Activated T-cell treated with anti-CD3 and anti-CD28 coated beads for 1 hour (primary cell): ENCODE data around the gene NDUFS7.
"Not testable (repeated sequence)": the region's sequence is repeated elsewhere in the genome, so short reads cannot be mapped to it uniquely, and the experiment has no call there.

Experiments
- DNase-seq: peaks from one replicate; pipeline ENCODE4 v3.0.0-alpha.2; 2020; ENCODE audit warnings: low read depth

NDUFS7 gene

DNA sequence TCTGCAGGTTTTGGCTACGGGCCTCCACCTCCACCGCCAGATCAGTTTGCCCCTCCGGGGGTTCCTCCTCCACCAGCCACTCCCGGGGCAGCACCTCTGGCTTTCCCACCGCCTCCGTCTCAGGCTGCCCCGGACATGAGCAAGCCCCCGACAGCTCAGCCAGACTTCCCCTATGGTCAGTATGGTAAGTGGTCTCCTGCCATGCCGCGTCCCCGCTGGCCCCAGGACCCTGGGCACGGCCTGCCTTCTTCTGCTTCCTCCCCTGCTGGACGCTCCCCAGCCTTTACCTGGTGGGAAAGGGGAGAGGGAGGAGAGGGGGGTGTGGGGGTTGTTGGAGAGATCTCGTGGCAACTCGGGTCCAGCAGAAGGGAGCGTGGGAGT lies 48.8 kb downstream of the NDUFS7 start:
- DNase-seq, result no peak

DNA sequence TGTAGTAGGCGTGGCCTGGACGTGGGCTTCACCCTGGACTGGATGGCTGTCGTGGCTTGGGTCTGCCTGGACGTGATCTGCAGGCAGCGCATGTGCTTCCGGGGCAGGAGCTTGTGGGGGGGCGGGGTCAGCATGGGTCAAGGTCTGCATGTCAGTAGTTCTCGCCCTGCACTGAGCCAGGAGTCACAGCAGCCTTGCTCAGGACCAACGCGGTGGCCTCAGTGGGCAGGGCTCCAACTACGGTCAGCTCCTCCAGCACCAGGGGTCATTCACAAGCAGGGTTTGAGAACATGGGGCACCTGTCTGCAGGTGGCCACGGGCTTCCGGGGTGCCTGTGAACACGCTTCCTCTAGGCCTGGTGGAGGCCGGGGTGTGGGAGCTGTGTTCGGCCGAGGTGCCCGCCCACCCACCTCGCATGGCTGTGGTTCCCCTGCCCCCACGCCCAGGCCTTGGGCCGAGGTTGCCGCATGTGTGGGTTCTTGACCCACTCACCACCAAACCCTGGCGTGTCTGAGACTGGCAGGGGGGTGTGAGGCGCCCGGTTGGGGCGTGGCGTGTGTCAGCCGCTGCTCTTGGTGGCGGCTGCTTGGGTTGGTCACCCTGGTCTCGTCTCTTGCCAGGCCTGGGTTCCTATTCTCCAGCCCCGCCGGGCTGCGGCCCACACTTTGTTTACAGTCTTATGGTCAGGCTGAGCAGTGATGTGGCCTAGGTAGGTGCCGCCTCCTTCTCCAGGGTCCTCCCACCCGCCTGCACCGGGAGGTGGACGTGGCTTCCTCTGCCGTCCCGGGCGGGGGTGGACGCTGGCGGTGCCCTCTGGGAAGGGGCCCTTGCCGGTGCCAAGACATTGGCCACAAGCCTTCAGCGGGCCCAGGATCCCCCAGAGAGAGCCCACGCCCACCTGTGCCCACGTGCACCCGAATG lies 49.7 kb downstream of the NDUFS7 start:
- no peak for DNase-seq

DNA sequence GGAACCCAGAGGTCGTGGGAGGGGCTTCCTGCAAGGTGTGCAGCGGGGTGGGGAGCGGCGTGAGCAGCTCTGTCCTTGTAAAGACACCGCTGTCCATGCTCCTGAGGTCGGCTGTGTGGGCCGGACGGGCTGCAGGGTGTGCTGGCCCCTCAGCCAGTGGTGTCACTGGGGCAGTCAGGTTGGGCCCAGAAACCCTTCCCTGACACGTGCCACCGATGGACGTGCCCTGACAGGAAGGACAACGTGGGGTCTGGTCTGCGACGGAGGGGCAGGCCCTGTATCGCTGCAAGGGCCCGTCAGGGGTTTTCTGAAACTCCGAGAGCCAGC lies 50.3 kb downstream of the NDUFS7 start:
- no peak for DNase-seq

DNA sequence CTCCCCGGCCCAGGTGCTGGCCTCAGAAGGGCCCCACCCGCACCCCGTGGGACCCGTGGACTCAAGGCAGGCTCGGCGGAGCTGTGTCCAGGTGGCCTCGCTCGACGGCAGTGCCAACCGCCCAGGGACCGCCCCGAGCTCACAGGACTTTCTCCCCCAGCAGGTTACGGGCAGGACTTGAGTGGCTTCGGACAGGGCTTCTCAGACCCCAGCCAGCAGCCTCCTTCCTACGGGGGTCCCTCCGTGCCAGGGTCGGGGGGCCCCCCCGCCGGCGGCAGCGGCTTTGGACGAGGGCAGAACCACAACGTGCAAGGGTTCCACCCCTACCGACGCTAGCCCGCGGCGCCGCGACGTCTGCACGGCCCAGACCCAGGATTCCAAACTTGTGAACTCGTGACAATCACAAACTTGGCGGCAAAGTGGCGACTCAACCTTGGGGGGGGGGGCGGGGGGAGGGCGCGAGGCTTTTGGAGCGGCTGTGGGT lies 50.9 kb downstream of the NDUFS7 start:
- DNase-seq, result no peak

DNA sequence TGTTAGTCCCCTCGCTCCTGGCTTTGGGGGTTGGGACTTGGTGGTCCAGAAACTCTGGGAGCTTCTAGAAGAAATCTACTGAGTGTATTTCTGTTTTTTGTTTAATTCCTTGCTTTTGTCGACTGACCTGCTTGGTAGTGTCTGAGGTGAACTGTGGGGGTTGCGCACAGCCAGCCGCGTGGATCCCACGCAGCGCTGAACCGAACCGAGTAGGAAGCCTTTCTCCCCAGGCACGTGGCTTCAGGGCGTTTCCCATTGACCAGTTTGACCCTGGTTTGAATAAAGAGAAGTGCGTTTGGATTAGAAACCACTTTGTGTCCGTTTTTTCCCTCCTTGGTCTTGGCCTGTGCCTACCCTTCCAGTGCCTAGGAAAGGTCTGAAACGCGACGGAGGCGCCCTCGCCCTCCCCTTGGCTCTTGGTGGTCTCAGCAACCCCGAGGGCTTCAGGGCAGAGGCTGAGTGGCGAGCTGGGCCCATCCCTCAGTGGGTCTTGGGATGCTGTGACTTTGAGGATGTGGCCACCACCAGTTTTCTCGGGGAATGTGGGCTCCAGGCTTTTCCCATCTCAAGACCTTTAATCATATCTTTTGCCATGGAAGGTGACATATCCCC lies 51.8 kb downstream of the NDUFS7 start:
- no peak for DNase-seq

DNA sequence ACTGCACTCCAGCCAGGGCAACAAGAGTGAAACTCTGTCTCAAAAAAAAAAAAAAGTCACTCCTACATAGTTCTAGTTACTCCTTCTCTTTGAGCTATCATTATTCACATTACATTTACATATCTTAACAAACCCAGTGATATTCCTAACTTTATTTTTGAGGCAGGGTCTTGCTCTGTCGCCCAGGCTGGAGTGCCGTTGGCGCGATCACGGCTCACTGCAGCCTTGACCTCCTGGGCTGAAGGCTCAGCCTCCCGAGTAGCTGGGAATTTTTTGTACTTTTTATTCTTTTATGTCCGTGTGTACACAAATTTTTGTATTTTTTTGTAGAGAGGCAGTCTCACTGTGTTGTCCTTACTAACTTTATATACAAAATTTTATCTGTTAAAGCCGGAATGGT lies 53.9 kb downstream of the NDUFS7 start:
- DNase-seq, result no peak

DNA sequence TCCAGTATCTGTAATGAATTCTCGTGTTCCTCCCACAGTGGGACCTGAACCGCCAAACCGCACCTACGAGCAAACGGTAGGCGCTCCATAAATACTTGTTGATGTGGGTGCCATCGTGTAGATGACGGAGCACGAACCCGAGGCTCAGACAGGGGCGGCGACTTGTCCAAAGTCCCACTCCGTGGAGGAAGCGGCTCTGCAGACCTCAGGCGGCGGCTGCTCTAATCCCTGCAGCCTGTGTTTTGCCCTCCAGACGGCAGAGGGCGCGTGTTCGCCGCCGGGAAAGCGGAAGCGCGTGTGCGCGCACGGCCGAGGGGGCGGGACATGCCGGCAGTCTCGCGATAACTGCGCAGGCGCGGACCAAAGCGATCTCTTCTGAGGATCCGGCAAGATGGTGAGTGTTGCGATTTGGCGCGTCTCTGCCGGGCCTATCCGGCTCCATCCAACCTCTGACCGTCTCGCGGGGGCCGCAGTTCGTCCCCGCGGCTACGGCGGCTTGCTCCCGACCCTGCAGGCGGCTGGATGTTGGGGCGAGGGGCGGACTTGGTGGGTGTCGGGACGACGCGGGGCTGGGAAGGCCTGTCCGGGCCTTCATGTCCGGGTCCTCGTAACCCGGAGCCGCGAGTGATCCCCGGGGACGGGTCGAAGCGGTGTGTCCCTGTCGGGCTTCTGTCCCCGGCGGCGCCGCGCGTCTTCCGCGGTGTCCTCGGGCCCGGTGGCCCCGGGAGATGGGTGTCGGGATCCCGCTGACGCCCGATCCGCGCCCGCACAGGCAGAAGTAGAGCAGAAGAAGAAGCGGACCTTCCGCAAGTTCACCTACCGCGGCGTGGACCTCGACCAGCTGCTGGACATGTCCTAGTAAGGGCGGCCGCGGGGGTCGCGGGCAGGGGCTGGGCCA lies 54.6 kb downstream of the NDUFS7 start, which contains the start of gene RPS15:
Gene RPS15, plus strand, starts transcription at position 362 of the 898 bp plus-strand sequence. Its CDS starts 30 bp downstream, at position 392.
- DNase-seq, result peak; percentile 96

DNA sequence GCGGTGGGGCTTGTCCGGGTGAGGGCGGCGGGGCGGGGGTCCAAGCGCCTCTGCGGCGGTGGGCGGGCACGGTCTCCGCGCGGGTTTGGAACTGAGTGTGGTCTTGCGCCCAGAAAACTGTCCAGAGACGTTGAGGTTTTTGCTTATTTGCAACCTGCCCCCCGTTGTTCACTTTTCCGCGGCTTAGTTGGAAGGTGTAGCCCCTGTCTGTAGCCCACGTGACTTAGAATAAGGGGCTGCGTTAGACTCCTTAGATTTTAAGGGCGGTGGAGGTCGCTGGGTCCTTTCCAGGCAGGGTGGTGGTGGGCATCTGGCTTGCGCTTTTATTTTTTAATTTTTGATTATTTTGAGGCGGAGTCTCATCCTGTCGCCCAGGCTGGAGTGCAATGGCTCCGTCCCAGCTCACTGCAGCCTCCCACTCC lies 55.2 kb downstream of the NDUFS7 start:
- no peak for DNase-seq

DNA sequence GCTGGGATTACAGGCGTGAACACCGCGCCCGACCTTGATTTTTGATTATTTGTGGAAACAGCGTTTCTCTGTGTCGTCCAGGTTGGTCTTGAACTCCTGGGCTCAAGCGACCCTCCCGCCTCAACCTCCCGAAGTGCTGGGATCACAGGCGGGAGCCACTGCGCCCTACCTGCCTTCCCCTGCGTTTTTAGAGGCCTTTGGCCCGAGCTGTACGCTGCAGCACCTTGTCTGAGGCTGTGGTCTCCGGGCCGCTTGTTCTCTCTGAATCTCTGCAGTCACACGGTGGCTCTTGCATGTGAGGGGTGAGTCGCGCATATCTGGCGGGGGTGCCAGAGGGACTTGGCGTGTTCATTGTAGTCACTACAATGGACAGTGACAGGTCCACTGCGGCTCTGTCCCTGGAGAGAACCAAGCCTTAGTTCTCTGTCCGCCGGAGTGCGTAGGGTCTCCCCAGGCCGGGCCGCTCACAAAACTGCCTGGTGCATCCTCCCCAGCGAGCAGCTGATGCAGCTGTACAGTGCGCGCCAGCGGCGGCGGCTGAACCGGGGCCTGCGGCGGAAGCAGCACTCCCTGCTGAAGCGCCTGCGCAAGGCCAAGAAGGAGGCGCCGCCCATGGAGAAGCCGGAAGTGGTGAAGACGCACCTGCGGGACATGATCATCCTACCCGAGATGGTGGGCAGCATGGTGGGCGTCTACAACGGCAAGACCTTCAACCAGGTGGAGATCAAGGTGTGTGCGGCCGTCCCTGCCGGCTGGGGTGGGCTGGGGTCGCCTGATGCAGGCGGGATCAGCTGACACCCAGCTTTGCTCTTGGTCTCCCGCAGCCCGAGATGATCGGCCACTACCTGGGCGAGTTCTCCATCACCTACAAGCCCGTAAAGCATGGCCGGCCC lies 56.1 kb downstream of the NDUFS7 start:
- DNase-seq, result not testable (repeated sequence)

DNA sequence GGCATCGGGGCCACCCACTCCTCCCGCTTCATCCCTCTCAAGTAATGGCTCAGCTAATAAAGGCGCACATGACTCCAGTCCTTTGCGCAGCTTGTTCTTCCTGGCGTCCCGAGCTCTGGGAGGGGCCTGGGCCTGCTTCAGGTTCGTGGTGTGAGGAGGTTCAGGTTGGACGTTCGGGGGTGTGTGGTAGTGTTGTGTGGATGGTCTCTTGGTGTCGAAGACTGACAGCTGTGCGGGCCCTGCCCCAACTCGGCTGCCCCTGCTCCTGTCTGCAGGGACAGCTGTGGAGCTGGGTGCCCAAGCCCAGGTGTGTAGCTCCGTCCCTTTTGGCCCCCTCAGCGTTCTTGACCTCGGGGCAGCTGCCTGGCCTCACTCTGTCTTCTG lies 56.7 kb downstream of the NDUFS7 start:
- DNase-seq, result no peak

DNA sequence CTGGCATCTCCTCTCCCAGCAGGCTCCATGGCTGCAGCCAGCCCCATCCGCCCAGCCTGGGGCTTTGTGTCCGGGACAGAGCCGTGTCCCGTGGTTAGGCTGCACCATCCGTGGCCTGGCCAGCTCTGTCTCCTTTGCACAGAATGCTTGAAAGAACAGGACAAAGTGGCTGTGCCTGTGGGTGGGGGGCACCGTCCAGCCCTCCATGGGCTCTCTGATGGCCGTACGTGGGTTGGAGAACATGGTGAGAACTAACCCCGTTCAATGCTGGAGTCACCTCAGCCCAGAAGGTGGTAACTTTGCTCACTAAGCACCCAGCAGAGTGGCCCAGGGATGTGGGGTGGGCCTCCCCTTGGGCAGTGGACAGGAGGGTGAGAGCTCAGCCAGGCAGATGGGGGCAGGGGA lies 57.3 kb downstream of the NDUFS7 start:
- no peak for DNase-seq

DNA sequence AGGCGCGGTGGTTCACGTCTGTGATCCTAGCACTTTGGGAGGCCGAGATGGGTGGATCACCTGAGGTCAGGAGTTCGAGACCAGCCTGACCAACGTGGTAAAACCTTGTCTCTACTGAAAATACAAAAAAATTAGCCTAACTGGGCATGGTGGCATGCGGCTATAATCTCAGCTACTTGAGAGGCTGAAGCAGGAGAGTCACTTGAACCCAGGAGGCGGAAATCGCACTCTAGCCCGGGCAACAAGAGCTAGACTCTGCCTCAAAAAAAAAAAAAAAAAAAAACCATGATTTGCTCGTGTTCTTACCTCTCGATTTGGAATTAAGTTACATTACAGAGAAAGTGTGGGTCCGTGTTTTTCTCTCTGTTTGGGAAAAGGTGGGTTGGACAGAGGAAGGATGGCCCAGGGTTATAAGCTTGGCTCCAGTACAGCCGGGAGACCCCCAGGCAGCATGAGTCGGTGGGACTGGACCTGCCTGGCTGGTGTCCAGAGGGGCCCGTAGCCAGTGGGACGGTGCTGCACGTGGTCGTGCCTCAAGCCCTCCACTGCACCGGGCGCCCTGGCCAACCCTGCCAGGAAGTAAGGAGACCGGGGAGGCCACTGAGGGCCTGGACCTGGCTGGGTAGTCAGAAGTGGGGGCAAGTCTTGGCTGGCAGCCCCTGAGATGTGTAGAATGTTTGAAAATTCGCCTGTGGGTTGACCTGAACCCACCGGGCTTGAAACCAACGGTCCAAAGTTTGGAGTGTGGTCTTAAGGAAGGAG lies 58.2 kb downstream of the NDUFS7 start:
- DNase-seq, result no peak
